ENCODE results near the gene ELL.

DNA sequence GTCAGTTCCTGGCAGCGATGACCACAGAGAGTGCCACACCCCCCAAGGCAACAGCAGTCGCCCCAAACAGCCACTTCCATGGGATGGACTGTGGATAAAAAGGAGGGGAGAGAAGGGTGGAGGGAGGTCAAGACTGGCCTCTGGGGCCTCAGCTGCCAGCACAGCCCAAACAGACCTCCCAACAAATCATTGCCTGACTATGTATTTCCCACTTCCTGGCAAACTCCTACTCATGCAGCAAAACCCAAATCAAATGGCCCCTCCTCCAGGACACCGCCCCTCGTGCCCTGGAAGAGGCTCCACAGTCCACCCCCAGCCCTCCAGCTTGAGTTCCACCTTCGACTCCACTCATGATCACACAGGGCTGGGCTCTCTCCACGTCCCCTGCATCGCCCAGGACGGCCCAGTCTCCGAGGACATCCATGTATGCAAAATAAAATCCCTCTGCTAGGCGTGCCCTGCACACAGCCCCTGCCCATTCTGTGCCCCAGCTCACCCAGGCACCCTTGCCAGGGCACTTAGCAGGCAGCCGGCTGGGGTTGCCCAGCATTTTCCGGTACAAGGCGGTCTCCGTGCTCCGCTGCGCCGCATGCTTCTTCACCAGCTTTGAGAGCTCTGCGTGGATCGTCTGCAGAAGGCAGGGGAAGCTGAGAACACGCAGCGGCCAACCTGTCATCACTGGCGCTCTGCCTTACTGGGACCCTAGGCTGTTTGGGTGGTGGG lies 10.5 kb upstream of the ELL start:
- TF ChIP-seq POLR2AphosphoS5 (IDR thresholded peaks at IDR 0.05) (no peak), POLR2A (IDR thresholded peaks at IDR 0.05) (no peak), CTCF (IDR thresholded peaks at IDR 0.05) (no peak), EP300 (IDR thresholded peaks at IDR 0.05) (no peak)

All from upper lobe of left lung (tissue), 4 donors.